AG09309 (cell line): Measurements from ENCODE around the gene SSB.

Experiments
- DNase-seq: peaks from one replicate; pipeline ENCODE4 v3.0.0-alpha.2; 2010; ENCODE audit warnings: low read depth
- H3K4me3 ChIP-seq: 2 replicates; pipeline ENCODE4 v1.5.1; 2011; ENCODE audit warnings: mild to moderate bottlenecking, low read depth, low read length, moderate library complexity; ENCODE audit not compliant: control insufficient read depth
- TF ChIP-seq, protein P1 (sequence below): IDR thresholded peaks from 2 replicates; pipeline ENCODE4 v1.5.1; 2011; ENCODE audit warnings: mild to moderate bottlenecking, low read depth, low read length, inconsistent platforms; ENCODE audit not compliant: insufficient read depth, control insufficient read depth; ENCODE audit errors: missing control alignments

SSB gene

DNA sequence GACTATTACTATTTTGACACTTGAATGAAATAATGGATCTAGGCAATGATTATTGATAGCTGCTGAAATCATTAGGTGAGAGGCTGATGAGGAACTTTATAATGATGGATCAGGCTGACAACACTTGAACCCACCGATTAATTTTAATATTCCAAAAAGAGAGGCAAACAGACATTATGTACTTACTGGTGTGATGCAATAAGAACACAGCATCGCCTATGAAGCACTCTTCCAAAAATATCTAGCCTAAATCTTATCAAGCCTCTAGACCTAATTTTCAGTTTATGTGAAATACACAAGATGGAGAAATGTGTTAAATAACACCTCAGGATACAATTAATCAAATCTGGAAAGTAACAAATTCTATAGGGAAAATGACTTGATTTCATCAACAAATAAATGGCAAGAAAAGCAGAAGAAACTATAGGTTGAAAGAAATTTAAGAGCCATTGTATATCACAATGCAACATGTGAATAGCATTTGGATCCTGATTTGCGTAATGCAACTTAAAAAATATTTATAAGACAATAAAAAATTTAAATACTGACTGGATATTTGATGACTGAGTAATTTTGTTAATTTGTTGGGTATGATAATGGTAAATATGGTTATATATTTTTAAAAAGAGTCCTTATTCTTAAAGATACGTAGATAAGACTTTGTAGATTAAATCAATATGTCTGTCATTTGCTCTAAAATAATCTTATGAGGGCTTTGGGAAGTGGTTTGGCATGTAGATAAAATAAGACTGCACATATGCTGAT, 17.2 kb upstream of the SSB start:
- no peak for DNase-seq
- TF ChIP-seq, protein P1, sequence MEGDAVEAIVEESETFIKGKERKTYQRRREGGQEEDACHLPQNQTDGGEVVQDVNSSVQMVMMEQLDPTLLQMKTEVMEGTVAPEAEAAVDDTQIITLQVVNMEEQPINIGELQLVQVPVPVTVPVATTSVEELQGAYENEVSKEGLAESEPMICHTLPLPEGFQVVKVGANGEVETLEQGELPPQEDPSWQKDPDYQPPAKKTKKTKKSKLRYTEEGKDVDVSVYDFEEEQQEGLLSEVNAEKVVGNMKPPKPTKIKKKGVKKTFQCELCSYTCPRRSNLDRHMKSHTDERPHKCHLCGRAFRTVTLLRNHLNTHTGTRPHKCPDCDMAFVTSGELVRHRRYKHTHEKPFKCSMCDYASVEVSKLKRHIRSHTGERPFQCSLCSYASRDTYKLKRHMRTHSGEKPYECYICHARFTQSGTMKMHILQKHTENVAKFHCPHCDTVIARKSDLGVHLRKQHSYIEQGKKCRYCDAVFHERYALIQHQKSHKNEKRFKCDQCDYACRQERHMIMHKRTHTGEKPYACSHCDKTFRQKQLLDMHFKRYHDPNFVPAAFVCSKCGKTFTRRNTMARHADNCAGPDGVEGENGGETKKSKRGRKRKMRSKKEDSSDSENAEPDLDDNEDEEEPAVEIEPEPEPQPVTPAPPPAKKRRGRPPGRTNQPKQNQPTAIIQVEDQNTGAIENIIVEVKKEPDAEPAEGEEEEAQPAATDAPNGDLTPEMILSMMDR = no peak
- no peak overlapping the region for H3K4me3 ChIP-seq

DNA sequence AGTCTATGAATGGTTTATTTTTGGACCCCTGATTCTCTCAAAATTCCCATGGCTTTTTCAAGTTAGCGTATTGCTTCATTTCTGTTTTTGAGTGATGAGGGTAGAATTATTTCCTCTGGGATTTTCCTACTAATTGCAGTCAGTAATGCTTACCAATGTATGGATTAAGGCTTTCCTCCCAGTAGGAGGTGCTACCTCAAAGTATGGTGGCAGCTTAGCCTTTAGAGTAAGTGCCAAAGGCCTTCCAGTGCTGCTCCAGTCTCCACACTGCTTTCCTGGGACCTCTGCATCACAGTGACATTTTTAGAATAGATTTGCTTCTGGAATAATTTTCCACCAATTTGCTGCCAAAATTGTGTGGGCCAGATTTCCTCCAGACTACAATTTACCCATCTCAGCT, 16.2 kb upstream of the SSB start:
- H3K4me3 ChIP-seq = no peak overlapping the region
- TF ChIP-seq, protein P1 = no peak
- DNase-seq = no peak

DNA sequence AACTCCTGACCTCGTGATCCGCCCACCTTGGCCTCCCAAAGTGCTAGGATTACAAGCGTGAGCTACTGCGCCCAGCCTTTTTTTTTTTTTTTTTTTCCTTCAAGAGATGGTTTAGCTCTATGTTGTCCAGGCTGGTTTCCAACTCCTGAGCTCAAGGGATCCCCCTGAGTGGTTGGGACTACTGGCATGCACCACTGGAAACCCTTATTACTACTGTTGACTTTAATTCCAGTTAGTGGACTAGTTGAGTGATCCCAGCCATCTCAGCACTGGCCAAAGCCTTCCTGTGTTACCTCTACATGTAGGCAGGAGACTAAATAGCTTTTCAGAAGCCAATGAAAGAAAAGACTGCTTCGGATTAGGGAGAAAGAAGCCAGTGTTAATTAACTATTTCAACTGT, 8.1 kb upstream of the SSB start:
- DNase-seq = no peak
- TF ChIP-seq, protein P1 = no peak
- H3K4me3 ChIP-seq = no peak overlapping the region

DNA sequence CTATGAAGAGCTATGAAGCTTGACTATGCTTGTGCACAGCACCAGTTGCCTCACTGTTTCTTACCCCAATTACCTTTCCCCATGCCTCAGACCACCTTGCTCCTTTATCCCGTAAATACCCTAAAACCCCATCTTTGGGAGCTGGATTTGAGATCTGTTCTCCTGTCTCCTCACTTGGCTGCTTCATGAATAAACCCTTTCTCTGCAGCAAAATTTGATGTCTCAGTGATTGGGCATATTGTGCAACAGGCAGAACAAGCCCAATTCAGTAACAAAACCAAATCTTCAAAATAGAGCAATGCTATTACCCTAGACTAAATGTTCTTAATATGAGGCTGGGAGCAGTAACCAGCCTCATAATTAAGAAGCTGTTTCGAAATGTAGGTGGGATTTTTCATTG, 3.5 kb upstream of the SSB start:
- TF ChIP-seq, protein P1 = no peak
- DNase-seq = no peak
- H3K4me3 ChIP-seq = no peak overlapping the region

DNA sequence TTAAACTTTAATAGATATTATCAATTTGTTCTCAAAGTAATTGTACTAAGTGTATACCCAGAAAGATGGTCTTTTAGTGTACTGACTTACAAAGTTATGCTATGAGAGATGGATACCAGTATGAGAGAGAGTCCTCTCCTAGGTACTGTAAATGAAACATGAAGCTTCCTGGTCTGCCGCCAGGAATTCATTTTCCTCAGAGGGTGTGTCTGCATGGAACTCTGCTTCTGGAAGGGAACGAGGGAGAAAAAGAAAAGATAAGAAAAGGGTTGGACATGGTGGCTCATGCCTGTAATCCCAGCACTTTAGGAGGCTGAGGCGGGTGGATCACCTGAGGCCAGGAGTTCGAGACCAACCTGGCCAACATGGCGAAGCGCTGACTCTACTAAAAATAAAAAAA, 2.2 kb upstream of the SSB start:
- DNase-seq = no peak
- TF ChIP-seq, protein P1 = no peak

DNA sequence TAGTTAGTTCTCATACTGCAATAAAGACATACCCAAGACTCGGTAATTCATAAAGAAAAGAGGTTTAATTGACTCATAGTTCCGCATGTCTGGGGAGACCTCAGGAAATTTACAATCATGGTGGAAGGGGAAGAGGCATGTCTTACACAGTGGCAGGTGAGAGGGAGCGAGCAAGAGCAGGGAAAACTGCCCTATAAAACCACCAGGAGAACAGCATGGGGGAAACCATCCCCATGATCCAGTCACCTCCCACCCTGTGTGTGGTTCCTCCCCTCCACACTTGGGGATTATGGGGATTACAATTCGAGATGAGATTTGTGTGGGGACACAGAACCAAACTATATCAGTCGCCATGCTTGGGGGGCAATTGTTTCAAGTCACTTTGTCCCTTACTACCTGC, 1.1 kb upstream of the SSB start:
- DNase-seq = no peak
- H3K4me3 ChIP-seq = no peak overlapping the region
- TF ChIP-seq, protein P1 = no peak

More for the DNA sequence above, 2.2 kb upstream of the SSB start:
- H3K4me3 ChIP-seq = no peak overlapping the region
